Measurements from ENCODE around the gene KCTD2. TPM values are rescaled to one million over a fixed set of nuclear protein-coding genes. Genes with fewer than 3 reads are reported as not detected.
A peak's percentile ranks its signal among the peaks of the same experiment; 100 is the strongest.

Gene KCTD2
- total and polyA plus RNA-seq, 8 donors: 6.3 to 14.6 (median 8.7) TPM

DNA sequence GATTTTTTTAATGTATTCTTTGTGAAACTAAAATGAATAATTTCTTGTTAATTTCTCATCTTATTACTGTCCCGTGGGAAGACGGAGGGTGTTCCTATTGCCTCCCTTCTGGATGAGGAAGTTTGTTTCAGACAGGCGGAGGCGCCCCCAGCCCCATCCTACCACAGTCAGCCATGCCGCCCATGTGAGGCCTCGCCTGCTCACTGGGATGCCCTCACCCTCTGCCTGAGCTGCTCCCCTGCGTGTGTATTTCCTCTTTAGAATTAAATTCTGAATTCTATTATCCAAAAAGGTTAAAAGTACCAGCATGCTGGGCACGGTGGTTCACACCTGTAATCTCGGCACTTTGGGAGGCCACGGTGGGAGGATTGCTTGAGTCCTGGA, 14.0 kb downstream of the KCTD2 start:
- DNase-seq (peak in 1 of 6 donors; percentile 22), FAIRE-seq (no peak), ATAC-seq (no peak)
- no peak overlapping the region for H3K4me3 ChIP-seq
- intact Hi-C loops (cut with DNase I): no loop called here
- peaks cover 2 to 30% (median 14%) of the 10 kb centered on the region in 3 donors for H3K36me3 ChIP-seq
- no peaks in the 10 kb centered on the region for H3K4me1 ChIP-seq
- no peaks in the 10 kb centered on the region for H3K27me3 ChIP-seq
- WGBS, 2 donors: 95 to 96% methylated on average over 10 of the region's 10 CpGs
- no peaks in the 10 kb centered on the region for H3K9me3 ChIP-seq
- TF ChIP-seq, protein P1, sequence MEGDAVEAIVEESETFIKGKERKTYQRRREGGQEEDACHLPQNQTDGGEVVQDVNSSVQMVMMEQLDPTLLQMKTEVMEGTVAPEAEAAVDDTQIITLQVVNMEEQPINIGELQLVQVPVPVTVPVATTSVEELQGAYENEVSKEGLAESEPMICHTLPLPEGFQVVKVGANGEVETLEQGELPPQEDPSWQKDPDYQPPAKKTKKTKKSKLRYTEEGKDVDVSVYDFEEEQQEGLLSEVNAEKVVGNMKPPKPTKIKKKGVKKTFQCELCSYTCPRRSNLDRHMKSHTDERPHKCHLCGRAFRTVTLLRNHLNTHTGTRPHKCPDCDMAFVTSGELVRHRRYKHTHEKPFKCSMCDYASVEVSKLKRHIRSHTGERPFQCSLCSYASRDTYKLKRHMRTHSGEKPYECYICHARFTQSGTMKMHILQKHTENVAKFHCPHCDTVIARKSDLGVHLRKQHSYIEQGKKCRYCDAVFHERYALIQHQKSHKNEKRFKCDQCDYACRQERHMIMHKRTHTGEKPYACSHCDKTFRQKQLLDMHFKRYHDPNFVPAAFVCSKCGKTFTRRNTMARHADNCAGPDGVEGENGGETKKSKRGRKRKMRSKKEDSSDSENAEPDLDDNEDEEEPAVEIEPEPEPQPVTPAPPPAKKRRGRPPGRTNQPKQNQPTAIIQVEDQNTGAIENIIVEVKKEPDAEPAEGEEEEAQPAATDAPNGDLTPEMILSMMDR (IDR thresholded peaks at IDR 0.05): no peak
- no peak overlapping the region for H3K27ac ChIP-seq

- peak in 1 of 6 donors; percentile 26 for DNase-seq
- intact Hi-C loops (cut with DNase I): no loop called here
- TF ChIP-seq, protein P1 (IDR thresholded peaks at IDR 0.05): no peak
- Histone ChIP-seq H3K27ac (no peak overlapping the region), H3K4me1 (no peaks in the 10 kb centered on the region), H3K36me3 (peaks cover 2 to 30% (median 14%) of the 10 kb centered on the region in 3 donors), H3K9me3 (no peaks in the 10 kb centered on the region), H3K4me3 (no peak overlapping the region), H3K27me3 (no peaks in the 10 kb centered on the region)
- no peak for FAIRE-seq
- WGBS, 2 donors: 86 to 91% methylated on average over 8 of the region's 8 CpGs
- no peak for ATAC-seq
These were observed 14.6 kb downstream of the KCTD2 start for GRCh38 chr17:75061618-75062017.

GRCh38 chr17:75063201-75063600, 16.2 kb downstream of the KCTD2 start:
- WGBS, 2 donors: 88 to 93% methylated on average over 13 of the region's 13 CpGs
- TF ChIP-seq, protein P1 (IDR thresholded peaks at IDR 0.05): no peak
- DNase-seq (peak in 1 of 6 donors; percentile 33), ATAC-seq (no peak), FAIRE-seq (no peak)
- no peak overlapping the region for H3K4me3 ChIP-seq
- intact Hi-C loops (cut with DNase I): no loop called here
- no peaks in the 10 kb centered on the region for H3K9me3 ChIP-seq
- H3K27me3 ChIP-seq: no peaks in the 10 kb centered on the region
- no peak overlapping the region for H3K27ac ChIP-seq
- peaks cover 2 to 30% (median 14%) of the 10 kb centered on the region in 3 donors for H3K36me3 ChIP-seq
- H3K4me1 ChIP-seq: no peaks in the 10 kb centered on the region

DNA sequence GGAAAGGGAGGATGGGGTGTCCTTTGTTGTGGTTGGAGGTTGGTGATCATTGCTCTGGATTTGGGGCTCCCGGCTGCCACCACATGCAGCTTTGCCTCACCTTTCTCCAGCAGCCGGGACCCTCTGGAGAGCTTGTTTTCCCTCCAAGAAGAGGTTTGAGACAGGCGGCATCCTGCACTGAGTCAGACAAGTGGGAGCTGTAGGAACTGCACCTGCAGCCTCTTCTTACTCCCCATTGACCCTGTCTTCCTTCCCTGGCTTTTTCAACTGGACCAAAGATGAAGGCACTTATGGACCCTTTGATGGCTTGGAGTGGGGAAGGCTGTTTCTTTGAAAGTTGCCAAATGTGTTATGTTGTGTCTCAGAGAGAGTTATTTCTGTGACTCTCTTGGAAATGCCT, 16.6 kb downstream of the KCTD2 start:
- H3K4me3 ChIP-seq: no peak overlapping the region
- no peaks in the 10 kb centered on the region for H3K27me3 ChIP-seq
- no peaks in the 10 kb centered on the region for H3K4me1 ChIP-seq
- WGBS, 2 donors: 77 to 96% methylated on average over 3 of the region's 3 CpGs
- no peak overlapping the region for H3K27ac ChIP-seq
- DNase-seq (peak in 1 of 6 donors; percentile 17), ATAC-seq (no peak), FAIRE-seq (no peak)
- TF ChIP-seq, protein P1 (IDR thresholded peaks at IDR 0.05): no peak
- no peaks in the 10 kb centered on the region for H3K9me3 ChIP-seq
- peaks cover 2 to 30% (median 14%) of the 10 kb centered on the region in 3 donors for H3K36me3 ChIP-seq
- intact Hi-C loops (cut with DNase I): no loop called here

DNA sequence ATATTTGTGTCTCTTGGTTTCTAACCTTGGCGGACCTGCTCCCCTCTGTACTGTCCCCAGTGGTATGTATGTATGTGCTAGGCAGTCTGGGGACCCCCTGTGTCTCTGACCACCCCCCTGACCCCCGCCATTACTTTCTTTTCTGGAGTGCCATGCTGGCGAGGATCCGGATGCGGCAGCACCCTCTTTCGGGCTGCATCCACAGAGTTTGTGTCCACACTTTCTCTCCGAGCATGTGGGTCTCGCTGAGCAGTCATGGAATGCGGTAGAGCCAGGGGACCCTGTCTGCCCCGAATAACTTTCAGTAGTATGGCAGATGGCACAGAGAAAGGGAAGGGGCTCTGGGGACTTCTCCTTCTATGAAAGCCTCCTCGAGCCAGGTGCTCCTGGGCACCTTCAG, 17.0 kb downstream of the KCTD2 start:
- intact Hi-C loops (cut with DNase I): no loop called here
- H3K27me3 ChIP-seq: no peaks in the 10 kb centered on the region
- DNase-seq (peak in 1 of 6 donors; percentile 18), ATAC-seq (no peak), FAIRE-seq (no peak)
- WGBS, 2 donors: 89 to 91% methylated on average over 11 of the region's 11 CpGs
- no peak overlapping the region for H3K27ac ChIP-seq
- H3K9me3 ChIP-seq: no peaks in the 10 kb centered on the region
- peaks cover 2 to 30% (median 14%) of the 10 kb centered on the region in 3 donors for H3K36me3 ChIP-seq
- H3K4me1 ChIP-seq: no peaks in the 10 kb centered on the region
- TF ChIP-seq, protein P1 (IDR thresholded peaks at IDR 0.05): no peak
- no peak overlapping the region for H3K4me3 ChIP-seq
